H1 (cell line): ENCODE data around the gene GPNMB. TPM values are rescaled to one million over a fixed set of nuclear protein-coding genes. Genes with fewer than 3 reads are reported as not detected.

ENCODE experiments used
- CTCF ChIA-PET: fragments of 300-600 bp; sonication (Branson Sonifier 250); formaldehyde crosslinking; loops from one replicate; lab custom pipeline; 2021; ENCODE audit not compliant: partially characterized antibody; lab: Charles Lee
- POLR2A ChIA-PET: fragments of 300-600 bp; sonication (Branson Sonifier 250); formaldehyde crosslinking; loops from one replicate; lab custom pipeline; 2021; ENCODE audit warnings: inconsistent platforms; ENCODE audit not compliant: partially characterized antibody; lab: Charles Lee
- DNase-seq, 2 experiments: peaks; one replicate each; pipeline versions ENCODE4 v3.0.0 to v3.0.0-alpha.2; 2010 to 2022; ENCODE audit warnings: low spot score in 2 of 2, low read depth in 1 of 2, mixed read lengths in 1 of 2
- FAIRE-seq: peaks from 2 replicates; lab custom pipeline; 2011; peaks lifted over from hg19 to GRCh38; lab: Jason Lieb, UNC
- H2AFZ ChIP-seq: 2 replicates; pipeline ENCODE4 v1.8.1; 2012; ENCODE audit warnings: low read length, inconsistent platforms
- H2AK5ac ChIP-seq: 2 replicates; pipeline ENCODE4 v1.6.1; 2013; ENCODE audit warnings: low read depth, low read length
- H2BK120ac ChIP-seq: replicated peaks from 2 replicates; pipeline ENCODE3; 2013; ENCODE audit warnings: low read depth, low read length, inconsistent platforms
- H2BK12ac ChIP-seq: 2 replicates; pipeline ENCODE4 v1.6.1; 2013; ENCODE audit warnings: low read depth, low read length
- H2BK15ac ChIP-seq: 2 replicates; pipeline ENCODE4 v1.6.1; 2013; ENCODE audit warnings: low read length
- H2BK20ac ChIP-seq: 2 replicates; pipeline ENCODE4 v1.6.1; 2013; ENCODE audit warnings: low read length
- H2BK5ac ChIP-seq: 2 replicates; pipeline ENCODE4 v1.6.1; 2013; ENCODE audit warnings: low read depth, low read length
- H3K14ac ChIP-seq: 2 replicates; pipeline ENCODE4 v1.6.1; 2013; ENCODE audit warnings: inconsistent platforms; ENCODE audit not compliant: insufficient read length
- H3K18ac ChIP-seq: 2 replicates; pipeline ENCODE4 v1.6.1; 2013; ENCODE audit warnings: low read length; ENCODE audit errors: extremely low read depth
- H3K23ac ChIP-seq: 2 replicates; pipeline ENCODE4 v1.6.1; 2013; ENCODE audit warnings: inconsistent platforms; ENCODE audit not compliant: insufficient read length
- H3K23me2 ChIP-seq: 2 replicates; pipeline ENCODE4 v1.6.1; 2013; ENCODE audit warnings: low read depth, low read length
- H3K27ac ChIP-seq: 2 replicates; pipeline ENCODE4 v1.6.1; 2011; ENCODE audit warnings: low read depth, low read length, inconsistent platforms
- H3K27me3 ChIP-seq, 4 experiments: replicated peaks in 1 of 4; 1 replicate in 1 of 4; 2 replicates in 3 of 4; pipeline versions ENCODE4 v1.6.1 to v1.8.1; 2011 to 2013; ENCODE audit warnings: low read length in 3 of 4, mild to moderate bottlenecking in 3 of 4, inconsistent platforms in 2 of 4, mixed read lengths in 2 of 4, moderate library complexity in 1 of 4; ENCODE audit not compliant: control insufficient read depth in 3 of 4, insufficient read depth in 3 of 4; ENCODE audit errors: extremely low read depth in 1 of 4
- H3K36me3 ChIP-seq, 4 experiments: 2 replicates each; pipeline versions ENCODE4 v1.6.1 to v1.8.1; 2011 to 2013; ENCODE audit warnings: mild to moderate bottlenecking in 4 of 4, low read length in 3 of 4, moderate library complexity in 2 of 4, control low read depth in 1 of 4, inconsistent platforms in 1 of 4; ENCODE audit not compliant: insufficient read depth in 4 of 4, control insufficient read depth in 2 of 4
- H3K4ac ChIP-seq: replicated peaks from 2 replicates; pipeline ENCODE3; 2013; ENCODE audit warnings: low read length, low read depth, mixed read lengths, inconsistent platforms; ENCODE audit not compliant: insufficient read length
- H3K4me1 ChIP-seq, 4 experiments: replicated peaks in 1 of 4; 1 replicate in 1 of 4; 2 replicates in 3 of 4; pipeline versions ENCODE4 v1.6.1 to v1.8.1; 2011 to 2013; ENCODE audit warnings: low read length in 3 of 4, inconsistent platforms in 2 of 4, mixed read lengths in 1 of 4; ENCODE audit not compliant: insufficient read depth in 4 of 4, control insufficient read depth in 3 of 4
- H3K4me2 ChIP-seq, 2 experiments: 2 replicates each; pipeline versions ENCODE4 v1.6.1 to v1.8.1; 2011 to 2013; ENCODE audit warnings: low read depth in 2 of 2, low read length in 2 of 2, control low read depth in 1 of 2, inconsistent platforms in 1 of 2, mild to moderate bottlenecking in 1 of 2; ENCODE audit not compliant: insufficient read depth in 1 of 2
- H3K4me3 ChIP-seq, 4 experiments: fragments of 200-600, 300-600 bp in 1 of 4; sonication (generic), shearing (Covaris generic), sonication (Bioruptor Twin) in 1 of 4; 2 replicates each; pipeline versions ENCODE4 v1.5.1 to v1.8.1; 2011 to 2016; ENCODE audit warnings: low read length in 4 of 4, low read depth in 3 of 4, control low read depth in 2 of 4, inconsistent platforms in 2 of 4, mild to moderate bottlenecking in 2 of 4, mixed read lengths in 1 of 4, moderate library complexity in 1 of 4; ENCODE audit not compliant: insufficient read depth in 2 of 4; ENCODE audit errors: extremely low read depth in 1 of 4
- H3K56ac ChIP-seq: replicated peaks from 2 replicates; pipeline ENCODE3; 2013; ENCODE audit warnings: low read depth, mild to moderate bottlenecking, mixed read lengths, low read length, inconsistent platforms; ENCODE audit not compliant: insufficient read length
- H3K79me1 ChIP-seq: 2 replicates; pipeline ENCODE4 v1.6.1; 2013; ENCODE audit warnings: low read depth, low read length, control low read depth
- H3K79me2 ChIP-seq, 2 experiments: 2 replicates each; pipeline versions ENCODE4 v1.6.1 to v1.8.1; 2012 to 2013; ENCODE audit warnings: low read length in 2 of 2, mild to moderate bottlenecking in 2 of 2, inconsistent platforms in 1 of 2; ENCODE audit not compliant: insufficient read depth in 2 of 2, control insufficient read depth in 1 of 2
- H3K9ac ChIP-seq, 4 experiments: replicated peaks in 1 of 4; 1 replicate in 1 of 4; 2 replicates in 3 of 4; pipeline versions ENCODE4 v1.6.1 to v1.8.1; 2011 to 2013; ENCODE audit warnings: low read depth in 3 of 4, low read length in 3 of 4, control low read depth in 2 of 4, mild to moderate bottlenecking in 2 of 4, moderate library complexity in 2 of 4, inconsistent platforms in 1 of 4; ENCODE audit errors: extremely low read depth in 1 of 4
- H3K9me3 ChIP-seq, 2 experiments: 2 replicates each; pipeline versions ENCODE4 v1.6.1 to v1.8.1; 2012 to 2013; ENCODE audit warnings: mild to moderate bottlenecking in 2 of 2, moderate library complexity in 2 of 2, control low read depth in 1 of 2, inconsistent platforms in 1 of 2, low read depth in 1 of 2, low read length in 1 of 2, mixed read lengths in 1 of 2; ENCODE audit not compliant: insufficient read depth in 2 of 2
- H4K20me1 ChIP-seq, 2 experiments: replicated peaks in 1 of 2; 2 replicates each; pipeline versions ENCODE3 to v1.8.1; 2011 to 2013; ENCODE audit warnings: inconsistent platforms in 2 of 2, low read length in 2 of 2, mild to moderate bottlenecking in 1 of 2; ENCODE audit not compliant: insufficient read depth in 2 of 2, control insufficient read depth in 1 of 2
- H4K5ac ChIP-seq: 2 replicates; pipeline ENCODE4 v1.6.1; 2013; ENCODE audit warnings: low read length, low read depth, mixed read lengths, inconsistent platforms; ENCODE audit not compliant: insufficient read length
- H4K8ac ChIP-seq: 2 replicates; pipeline ENCODE4 v1.8.0; 2013; ENCODE audit warnings: mild to moderate bottlenecking, moderate library complexity, low read length, inconsistent platforms; ENCODE audit not compliant: insufficient read depth; ENCODE audit errors: extremely low read depth
- H4K91ac ChIP-seq: replicated peaks from 2 replicates; pipeline ENCODE3; 2013; ENCODE audit warnings: low read length, mixed read lengths, inconsistent platforms; ENCODE audit not compliant: insufficient read length
- ATF3 ChIP-seq: IDR thresholded peaks from 2 replicates; pipeline ENCODE4 v1.6.1; 2011; ENCODE audit warnings: low read depth, mild to moderate bottlenecking, low read length; ENCODE audit not compliant: insufficient read depth
- BCL11A ChIP-seq, 2 experiments: IDR thresholded peaks; one replicate each; pipeline ENCODE4 v1.6.1; 2011; ENCODE audit warnings: low read depth in 2 of 2, low read length in 2 of 2, mild to moderate bottlenecking in 2 of 2
- E2F6 ChIP-seq: IDR thresholded peaks from 2 replicates; pipeline ENCODE4 v1.6.1; 2012; ENCODE audit warnings: inconsistent platforms
- EGR1 ChIP-seq: IDR thresholded peaks from 2 replicates; pipeline ENCODE4 v1.6.1; 2011; ENCODE audit warnings: low read depth, low read length, borderline replicate concordance
- JUND ChIP-seq: IDR thresholded peaks from 2 replicates; pipeline ENCODE4 v1.6.1; 2011; ENCODE audit warnings: mild to moderate bottlenecking, improper control_type of control experiment, low read length
- MAFK ChIP-seq: IDR thresholded peaks from 2 replicates; pipeline ENCODE4 v1.6.1; 2012; ENCODE audit warnings: low read depth, mild to moderate bottlenecking, improper control_type of control experiment, low read length
- SAP30 ChIP-seq: fragments of 300-600 bp; sonication (generic); IDR thresholded peaks from 2 replicates; pipeline ENCODE4 v1.7.1; 2012; ENCODE audit warnings: low read length, moderate library complexity, mild to moderate bottlenecking, inconsistent platforms; ENCODE audit not compliant: insufficient read depth, insufficient replicate concordance
- SP2 ChIP-seq: IDR thresholded peaks from 2 replicates; pipeline ENCODE4 v1.6.1; 2012; ENCODE audit warnings: mild to moderate bottlenecking, low read length, inconsistent platforms
- TBP ChIP-seq: IDR thresholded peaks from 2 replicates; pipeline ENCODE4 v1.6.1; 2011; ENCODE audit warnings: low read depth, low read length, improper control_type of control experiment
- USF2 ChIP-seq: IDR thresholded peaks from 2 replicates; pipeline ENCODE4 v1.6.1; 2011; ENCODE audit warnings: low read length, improper control_type of control experiment
- whole genome bisulfite sequencing, 2 experiments: shearing (Covaris generic) in 1 of 2; methylation state at CpG; one replicate each; pipeline versions ENCODE4 v1.1.6 to v1.1.7; 2013 to 2015; ENCODE audit warnings: low lambda C conversion rate in 2 of 2, mixed read lengths in 2 of 2, inconsistent platforms in 1 of 2, low coverage in 1 of 2, missing lambda C conversion rate in 1 of 2; ENCODE audit not compliant: insufficient replicate concordance in 2 of 2, insufficient coverage in 1 of 2, insufficient read length in 1 of 2; ENCODE audit errors: extremely low coverage in 1 of 2, missing lambda C conversion rate in 1 of 2; 5-methylcytosine and 5-hydroxymethylcytosine counted together
- polyA plus RNA-seq, 7 experiments: library from polyadenylated mRNA; depleted of rRNA in 3 of 7; stranded (reverse) in 5 of 7; unstranded in 2 of 7; fragments of >200 nt in 5 of 7; fragments of 200-250 nt in 2 of 7; gene quantifications; 1 replicate in 5 of 7; 2 replicates in 1 of 7; 4 replicates in 1 of 7; pipeline versions ENCODE4 v1.2.1 to v1.2.3, GENCODE V29; 2011 to 2013; ENCODE audit warnings: missing spikeins in 2 of 7, mixed read lengths in 2 of 7
- total RNA-seq: library from RNA; stranded (reverse); fragmentation: NEBNext Ultra II Directional; extraction: Animal tissue kit (Norgen Biotek cat#: 25700); gene quantifications from 2 replicates; pipeline ENCODE4 v1.2.1, GENCODE V29; 2021

Gene GPNMB
- total and polyA plus RNA-seq, 2 of the 8 experiments (the other 6 are each of a cell fraction or from before 2014, with no cell fraction given) = 1.1 to 1.4 TPM

GRCh38 chr7:23290993-23291392 lies 44.4 kb downstream of the GPNMB start:
- no peak overlapping the region for H2AFZ ChIP-seq
- H3K79me2 ChIP-seq = no peaks in the 10 kb centered on the region
- H2BK12ac ChIP-seq = no peak overlapping the region
- no peak for FAIRE-seq
- no peak overlapping the region for H3K18ac ChIP-seq
- no peak overlapping the region for H2BK15ac ChIP-seq
- WGBS, 2 experiments = 96% methylated on average over 9 of the region's 9 CpGs; no CpG with 5 or more reads in 1 of the 2 experiments
- H3K14ac ChIP-seq = no peak overlapping the region
- no peaks in the 10 kb centered on the region for H3K9me3 ChIP-seq
- H3K36me3 ChIP-seq = no peaks in the 10 kb centered on the region
- no peak overlapping the region for H3K27ac ChIP-seq
- H4K20me1 ChIP-seq = no peaks in the 10 kb centered on the region
- CTCF ChIA-PET = interaction anchor here (0.6 to 3.8 kb wide), 2 partner anchors 14 to 246 kb away, joined by 3 to 19 read pairs; no protein-coding TSS in a partner anchor
- TF ChIP-seq USF2 (no peak), JUND (no peak), SP2 (no peak), E2F6 (no peak), SAP30 (no peak), TBP (no peak), BCL11A (IDR thresholded peaks at IDR 0.05; ENCODE audit: low read depth in 2 of 2, low read length in 2 of 2) (no peak), MAFK (no peak), EGR1 (no peak), ATF3 (no peak)
- no peak overlapping the region for H3K4me3 ChIP-seq
- no peak overlapping the region for H2BK5ac ChIP-seq
- H4K8ac ChIP-seq = no peak overlapping the region
- no peak overlapping the region for H3K4me2 ChIP-seq
- no peak overlapping the region for H2AK5ac ChIP-seq
- H4K5ac ChIP-seq = no peak overlapping the region
- H3K4me1 ChIP-seq = peaks cover 0 to 2% (median 0%) of the 10 kb centered on the region in 4 experiments; a peak in 1 of 7 replicates
- H3K4ac ChIP-seq = no peak overlapping the region
- no peak overlapping the region for H2BK20ac ChIP-seq
- no peaks in the 10 kb centered on the region for H3K23me2 ChIP-seq
- H3K23ac ChIP-seq = no peak overlapping the region
- DNase-seq = no peak
- no peak overlapping the region for H4K91ac ChIP-seq
- no peak overlapping the region for H2BK120ac ChIP-seq
- POLR2A ChIA-PET = interaction anchor here (1.6 kb wide), 1 partner anchor 13 kb away, joined by 5 read pairs; no protein-coding TSS in a partner anchor
- H3K56ac ChIP-seq = no peak overlapping the region
- H3K79me1 ChIP-seq = no peaks in the 10 kb centered on the region
- H3K27me3 ChIP-seq = no peaks in the 10 kb centered on the region
- H3K9ac ChIP-seq = no peak overlapping the region
